22Rv1 (cell line): ENCODE results near the gene FANK1.

Experiments used
- ZFX ChIP-seq: fragments of 450-650 bp; IDR thresholded peaks from 2 replicates; pipeline ENCODE4 v1.6.1; 2017; ENCODE audit warnings: antibody characterized with exemption, borderline replicate concordance
- TF ChIP-seq, protein P1 (sequence below): fragments of 450-650 bp; IDR thresholded peaks from 2 replicates; pipeline ENCODE4 v1.5.1; 2017; ENCODE audit warnings: mild to moderate bottlenecking

DNA sequence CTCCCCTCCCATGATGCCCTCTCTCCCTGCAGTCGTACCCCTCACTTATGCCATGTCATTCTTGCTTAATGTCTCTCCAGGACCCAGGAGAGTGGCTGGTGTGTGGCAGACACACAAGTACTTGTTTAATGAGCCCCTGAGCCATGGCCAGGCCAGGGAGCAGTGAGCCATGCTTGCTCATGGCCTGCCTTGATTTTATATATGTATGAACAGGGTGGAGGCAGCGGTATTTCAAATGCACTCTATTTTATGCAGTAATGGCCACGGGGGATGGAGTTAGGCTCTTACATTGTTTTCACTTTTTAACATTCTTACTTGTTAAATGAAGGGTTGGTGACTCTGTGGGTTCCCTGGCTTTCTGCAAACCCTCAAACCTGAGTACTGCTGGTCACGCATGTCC lies 144.8 kb downstream of the FANK1 start:
- TF ChIP-seq, protein P1, sequence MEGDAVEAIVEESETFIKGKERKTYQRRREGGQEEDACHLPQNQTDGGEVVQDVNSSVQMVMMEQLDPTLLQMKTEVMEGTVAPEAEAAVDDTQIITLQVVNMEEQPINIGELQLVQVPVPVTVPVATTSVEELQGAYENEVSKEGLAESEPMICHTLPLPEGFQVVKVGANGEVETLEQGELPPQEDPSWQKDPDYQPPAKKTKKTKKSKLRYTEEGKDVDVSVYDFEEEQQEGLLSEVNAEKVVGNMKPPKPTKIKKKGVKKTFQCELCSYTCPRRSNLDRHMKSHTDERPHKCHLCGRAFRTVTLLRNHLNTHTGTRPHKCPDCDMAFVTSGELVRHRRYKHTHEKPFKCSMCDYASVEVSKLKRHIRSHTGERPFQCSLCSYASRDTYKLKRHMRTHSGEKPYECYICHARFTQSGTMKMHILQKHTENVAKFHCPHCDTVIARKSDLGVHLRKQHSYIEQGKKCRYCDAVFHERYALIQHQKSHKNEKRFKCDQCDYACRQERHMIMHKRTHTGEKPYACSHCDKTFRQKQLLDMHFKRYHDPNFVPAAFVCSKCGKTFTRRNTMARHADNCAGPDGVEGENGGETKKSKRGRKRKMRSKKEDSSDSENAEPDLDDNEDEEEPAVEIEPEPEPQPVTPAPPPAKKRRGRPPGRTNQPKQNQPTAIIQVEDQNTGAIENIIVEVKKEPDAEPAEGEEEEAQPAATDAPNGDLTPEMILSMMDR, result no peak
- TF ChIP-seq ZFX, result no peak
